Stimulated activated CD4-positive, alpha-beta T cell treated with anti-CD3 and anti-CD28 coated beads, Interleukin-1b, Interleukin-23, amount 100 ng/mL, for 4 hours (primary cell): ENCODE measurements around the gene OR52J3.

ENCODE experiments used
- DNase-seq, 2 donors: peaks; one replicate each; pipeline ENCODE4 v3.0.0-alpha.2; 2020; ENCODE audit warnings: low read depth in 2 of 2

Gene OR52J3

GRCh38 chr11:5096011-5096410, 49.7 kb downstream of the OR52J3 start:
- DNase-seq = no peak
